Common myeloid progenitor, CD34-positive (primary cell): ENCODE data around the gene COL19A1.

Experiments
- CTCF ChIA-PET: fragments of 350-600 bp; sonication (Branson Sonifier 250); formaldehyde crosslinking; loops from one replicate; lab custom pipeline; 2021; ENCODE audit warnings: antibody characterized with exemption; lab: Charles Lee
- POLR2A ChIA-PET: fragments of 350-600 bp; sonication (Branson Sonifier 250); formaldehyde crosslinking; loops from one replicate; lab custom pipeline; 2021; ENCODE audit warnings: antibody characterized with exemption; lab: Charles Lee
- DNase-seq, 3 donors: peaks; one replicate each; pipeline versions ENCODE4 v3.0.0 to v3.0.0-alpha.2; 2013
- H3K27ac ChIP-seq, 2 experiments: 1 replicate in 1 of 2; 2 replicates in 1 of 2; pipeline ENCODE4 v1.7.0; 2013; ENCODE audit warnings: inconsistent platforms in 2 of 2, low read length in 2 of 2, mild to moderate bottlenecking in 2 of 2, low read depth in 1 of 2, moderate library complexity in 1 of 2; ENCODE audit not compliant: severe bottlenecking in 2 of 2, insufficient read depth in 1 of 2, poor library complexity in 1 of 2
- H3K27me3 ChIP-seq, 5 experiments: replicated peaks in 2 of 5; 1 replicate in 3 of 5; 2 replicates in 2 of 5; pipeline versions ENCODE4 v1.6.1 to v1.7.0; 2013; ENCODE audit warnings: low read length in 4 of 5, mild to moderate bottlenecking in 2 of 5, moderate library complexity in 2 of 5, inconsistent platforms in 1 of 5; ENCODE audit not compliant: insufficient read depth in 5 of 5, control insufficient read depth in 4 of 5
- H3K36me3 ChIP-seq, 4 experiments: 1 replicate in 2 of 4; 2 replicates in 2 of 4; pipeline versions ENCODE4 v1.6.1 to v1.7.0; 2013; ENCODE audit warnings: low read length in 3 of 4, control low read depth in 1 of 4, mild to moderate bottlenecking in 1 of 4; ENCODE audit not compliant: control insufficient read depth in 4 of 4, insufficient read depth in 4 of 4
- H3K4me1 ChIP-seq, 4 experiments: 1 replicate in 3 of 4; 2 replicates in 1 of 4; pipeline versions ENCODE4 v1.6.1 to v1.7.1; 2013; ENCODE audit warnings: low read length in 3 of 4, mild to moderate bottlenecking in 3 of 4, control low read depth in 1 of 4, inconsistent platforms in 1 of 4, moderate library complexity in 1 of 4; ENCODE audit not compliant: control insufficient read depth in 4 of 4, insufficient read depth in 4 of 4; ENCODE audit errors: control extremely low read depth in 1 of 4
- H3K4me3 ChIP-seq, 7 experiments: 1 replicate in 4 of 7; 2 replicates in 3 of 7; pipeline versions ENCODE4 v1.5.1 to v1.7.0; 2013; ENCODE audit warnings: mild to moderate bottlenecking in 7 of 7, low read length in 6 of 7, moderate library complexity in 6 of 7, inconsistent platforms in 2 of 7, low read depth in 2 of 7, control low read depth in 1 of 7; ENCODE audit not compliant: insufficient read depth in 4 of 7, control insufficient read depth in 1 of 7; ENCODE audit errors: extremely low read depth in 1 of 7
- H3K9me3 ChIP-seq, 5 experiments: 1 replicate in 4 of 5; 2 replicates in 1 of 5; pipeline versions ENCODE4 v1.6.1 to v1.7.1; 2013; ENCODE audit warnings: low read length in 4 of 5, mild to moderate bottlenecking in 2 of 5, inconsistent platforms in 1 of 5, low read depth in 1 of 5, moderate library complexity in 1 of 5; ENCODE audit not compliant: control insufficient read depth in 4 of 5, insufficient read depth in 2 of 5; ENCODE audit errors: control extremely low read depth in 1 of 5
- WGBS: methylation state at CpG from one replicate; pipeline ENCODE4 v1.1.5; 2013; ENCODE audit not compliant: insufficient coverage; 5-methylcytosine and 5-hydroxymethylcytosine counted together

The COL19A1 gene

GRCh38 chr6:70041411-70041810 is 175.1 kb downstream of the COL19A1 start:
- POLR2A ChIA-PET, result no interaction called here
- H3K36me3 ChIP-seq, result no peaks in the 10 kb centered on the region
- H3K4me3 ChIP-seq, result no peak overlapping the region
- H3K27me3 ChIP-seq, result peaks cover 0 to 1% (median 0%) of the 10 kb centered on the region in 5 experiments
- peaks cover 0 to 1% (median 0%) of the 10 kb centered on the region in 5 experiments for H3K9me3 ChIP-seq
- CTCF ChIA-PET, result no interaction called here
- H3K4me1 ChIP-seq, result no peaks in the 10 kb centered on the region
- H3K27ac ChIP-seq, result no peak overlapping the region
- no CpG with 5 or more reads among the region's 1 CpG for WGBS
- DNase-seq, result no peak

GRCh38 chr6:70045413-70045812 is 179.1 kb downstream of the COL19A1 start:
- H3K36me3 ChIP-seq, result no peaks in the 10 kb centered on the region
- DNase-seq, result no peak
- ChIA-PET CTCF (interaction anchor here (1.1 kb wide), 1 partner anchor 63 kb away, joined by 3 read pairs; no protein-coding TSS in a partner anchor), POLR2A (no interaction called here)
- H3K27me3 ChIP-seq, result peaks cover 0 to 2% (median 0%) of the 10 kb centered on the region in 5 experiments
- H3K4me1 ChIP-seq, result no peaks in the 10 kb centered on the region
- WGBS, result 93% methylated on average over 2 of the region's 3 CpGs
- H3K4me3 ChIP-seq, result no peak overlapping the region
- H3K9me3 ChIP-seq, result peaks cover 0 to 1% (median 0%) of the 10 kb centered on the region in 5 experiments
- no peak overlapping the region for H3K27ac ChIP-seq

GRCh38 chr6:70051197-70052124 is 185.1 kb downstream of the COL19A1 start:
- Histone ChIP-seq H3K27ac (no peak overlapping the region), H3K9me3 (no peaks in the 10 kb centered on the region), H3K36me3 (no peaks in the 10 kb centered on the region), H3K4me3 (no peak overlapping the region), H3K27me3 (peaks cover 0 to 2% (median 0%) of the 10 kb centered on the region in 5 experiments), H3K4me1 (no peaks in the 10 kb centered on the region)
- WGBS, result 78% methylated on average over 3 of the region's 5 CpGs
- ChIA-PET CTCF (no interaction called here), POLR2A (no interaction called here)
- DNase-seq, result no peak

- Histone ChIP-seq H3K27me3 (no peaks in the 10 kb centered on the region), H3K27ac (no peak overlapping the region), H3K9me3 (no peaks in the 10 kb centered on the region), H3K4me1 (no peaks in the 10 kb centered on the region), H3K36me3 (no peaks in the 10 kb centered on the region), H3K4me3 (no peak overlapping the region)
- ChIA-PET POLR2A (no interaction called here), CTCF (no interaction called here)
- no peak for DNase-seq
- no CpG with 5 or more reads among the region's 2 CpGs for whole genome bisulfite sequencing
Observed at GRCh38 chr6:70059039-70059719, 192.8 kb downstream of the COL19A1 start.

- no peak for DNase-seq
- H3K27me3 ChIP-seq, result no peaks in the 10 kb centered on the region
Observed at GRCh38 chr6:70060680-70061079, 194.3 kb downstream of the COL19A1 start.

GRCh38 chr6:70061546-70061945 is 195.2 kb downstream of the COL19A1 start:
- Histone ChIP-seq H3K9me3 (no peaks in the 10 kb centered on the region), H3K27me3 (no peaks in the 10 kb centered on the region), H3K36me3 (no peaks in the 10 kb centered on the region), H3K4me1 (no peaks in the 10 kb centered on the region), H3K4me3 (no peak overlapping the region), H3K27ac (no peak overlapping the region)
- ChIA-PET POLR2A (interaction anchor here (0.6 kb wide), 1 partner anchor 78 kb away, joined by 3 read pairs; no protein-coding TSS in a partner anchor), CTCF (no interaction called here)
- no CpG with 5 or more reads among the region's 2 CpGs for WGBS
- no peak for DNase-seq

More at GRCh38 chr6:70060680-70061079, 194.3 kb downstream of the COL19A1 start:
- ChIA-PET POLR2A (no interaction called here), CTCF (no interaction called here)
- WGBS, result no CpG with 5 or more reads among the region's 5 CpGs
- no peaks in the 10 kb centered on the region for H3K4me1 ChIP-seq
- no peaks in the 10 kb centered on the region for H3K36me3 ChIP-seq
- no peak overlapping the region for H3K27ac ChIP-seq
- H3K4me3 ChIP-seq, result no peak overlapping the region
- H3K9me3 ChIP-seq, result no peaks in the 10 kb centered on the region

GRCh38 chr6:70062010-70062409 is 195.7 kb downstream of the COL19A1 start:
- DNase-seq, result no peak
- Histone ChIP-seq H3K36me3 (no peaks in the 10 kb centered on the region), H3K27me3 (no peaks in the 10 kb centered on the region), H3K27ac (no peak overlapping the region), H3K4me1 (no peaks in the 10 kb centered on the region), H3K9me3 (no peaks in the 10 kb centered on the region), H3K4me3 (no peak overlapping the region)
- no CpG with 5 or more reads among the region's 1 CpG for WGBS
- CTCF ChIA-PET, result no interaction called here
- POLR2A ChIA-PET, result no interaction called here
